SU-DHL-6 (cell line): ENCODE results near the gene FXR1.

Source experiments
- H2AFZ ChIP-seq: fragments of 200-600 bp; sonication (generic); 2 replicates; pipeline ENCODE4 v1.6.1; 2014; ENCODE audit warnings: low read depth, mild to moderate bottlenecking, moderate library complexity, mixed read lengths, antibody characterized with exemption, low read length; ENCODE audit not compliant: severe bottlenecking
- H3F3A ChIP-seq: fragments of 200-600 bp; shearing (Covaris generic); 2 replicates; pipeline ENCODE4 v1.6.0; 2016; ENCODE audit warnings: antibody characterized with exemption, mild to moderate bottlenecking; ENCODE audit not compliant: insufficient read depth
- H3K27ac ChIP-seq: fragments of 200-600 bp; sonication (generic); 2 replicates; pipeline ENCODE4 v1.5.1; 2016; ENCODE audit warnings: low read depth, mild to moderate bottlenecking, low read length, moderate library complexity, mixed read lengths
- H3K27me3 ChIP-seq: fragments of 200-600 bp; sonication (generic), shearing (Covaris generic); 2 replicates; pipeline ENCODE4 v1.6.0; 2014; ENCODE audit warnings: mild to moderate bottlenecking, low read length
- H3K36me3 ChIP-seq: fragments of 200-600 bp; sonication (generic); 2 replicates; pipeline ENCODE4 v1.6.1; 2014; ENCODE audit warnings: mild to moderate bottlenecking, low read length, mixed read lengths
- H3K4me2 ChIP-seq: fragments of 300-600, 200-600 bp; shearing (Covaris generic), sonication (generic); 2 replicates; pipeline ENCODE4 v1.6.0; 2014; ENCODE audit warnings: low read length, low read depth, mild to moderate bottlenecking; ENCODE audit not compliant: poor library complexity, severe bottlenecking
- H3K4me3 ChIP-seq: fragments of 200-600 bp; sonication (generic); 2 replicates; pipeline ENCODE4 v1.5.1; 2014; ENCODE audit warnings: antibody characterized with exemption, low read length, mild to moderate bottlenecking, mixed read lengths; ENCODE audit not compliant: insufficient read depth, poor library complexity, severe bottlenecking
- H3K79me2 ChIP-seq: fragments of 200-600 bp; sonication (generic); 2 replicates; pipeline ENCODE4 v1.6.1; 2014; ENCODE audit warnings: mild to moderate bottlenecking, low read length, moderate library complexity; ENCODE audit not compliant: insufficient read depth
- H3K9ac ChIP-seq: fragments of 200-600 bp; sonication (generic); 2 replicates; pipeline ENCODE4 v1.7.0; 2014; ENCODE audit warnings: mild to moderate bottlenecking, low read length
- H3K9me2 ChIP-seq: fragments of 200-600 bp; sonication (generic); replicated peaks from 2 replicates; pipeline ENCODE4 v1.6.1; 2014; ENCODE audit warnings: low read length; ENCODE audit not compliant: insufficient read depth
- H3K9me3 ChIP-seq: fragments of 200-600 bp; sonication (generic); 2 replicates; pipeline ENCODE4 v1.6.1; 2014; ENCODE audit warnings: low read length, mixed read lengths; ENCODE audit not compliant: insufficient read depth
- H4K20me1 ChIP-seq: fragments of 200-600 bp; sonication (generic); 2 replicates; pipeline ENCODE4 v1.6.1; 2014; ENCODE audit warnings: low read depth, mild to moderate bottlenecking, antibody characterized with exemption, low read length, moderate library complexity, mixed read lengths
- CTCF ChIP-seq: fragments of 200-600 bp; sonication (generic); IDR thresholded peaks from one replicate; pipeline ENCODE4 v1.5.1; 2017; ENCODE audit warnings: antibody characterized with exemption, mild to moderate bottlenecking, low read length, moderate library complexity; ENCODE audit not compliant: insufficient read depth, poor library complexity, severe bottlenecking
- EZH2phosphoT487 ChIP-seq: fragments of 200-600 bp; sonication (generic), shearing (Covaris generic); conservative IDR thresholded peaks from 2 replicates; pipeline ENCODE4 v1.6.1; 2018; ENCODE audit warnings: mild to moderate bottlenecking, antibody characterized with exemption, low read length, moderate library complexity, mixed read lengths

Gene FXR1

GRCh38 chr3:180962530-180962929 is 50.1 kb downstream of the FXR1 start:
- Histone ChIP-seq H3K36me3 (peaks cover 71% of the 10 kb centered on the region), H2AFZ (no peak overlapping the region), H3K79me2 (peaks cover 3% of the 10 kb centered on the region; the same call in 1 of the 2 replicates)

GRCh38 chr3:180970931-180971330 is 58.5 kb downstream of the FXR1 start:
- Histone ChIP-seq H3K9me2 (no peaks in the 10 kb centered on the region), H3K27me3 (no peaks in the 10 kb centered on the region), H3K36me3 (peaks cover 74% of the 10 kb centered on the region), H3K4me3 (no peak overlapping the region), H3K27ac (no peak overlapping the region), H3K9ac (no peak overlapping the region), H3K9me3 (no peaks in the 10 kb centered on the region), H4K20me1 (no peaks in the 10 kb centered on the region), H3K79me2 (no peaks in the 10 kb centered on the region), H3F3A (peaks cover 6% of the 10 kb centered on the region; the same call in 1 of the 2 replicates), H2AFZ (no peak overlapping the region), H3K4me2 (no peak overlapping the region)
- TF ChIP-seq CTCF, result no peak
- no peak for TF ChIP-seq EZH2phosphoT487

More at GRCh38 chr3:180962530-180962929, 50.1 kb downstream of the FXR1 start:
- H3K9ac ChIP-seq, result no peak overlapping the region
- no peak overlapping the region for H3K4me2 ChIP-seq
- no peak overlapping the region for H3K4me3 ChIP-seq
- no peaks in the 10 kb centered on the region for H3K27me3 ChIP-seq
- no peak overlapping the region for H3K27ac ChIP-seq
- H4K20me1 ChIP-seq, result peaks cover 6% of the 10 kb centered on the region; the same call in 1 of the 2 replicates
- TF ChIP-seq EZH2phosphoT487, result no peak
- TF ChIP-seq CTCF, result no peak
- no peaks in the 10 kb centered on the region for H3K9me2 ChIP-seq
- 0 out of 2 replicates have a peak, but pooled peaks cover 16% of the 10 kb centered on the region for H3F3A ChIP-seq
- no peaks in the 10 kb centered on the region for H3K9me3 ChIP-seq

- H3K36me3 ChIP-seq, result peaks cover 70% of the 10 kb centered on the region
Observed at GRCh38 chr3:180973543-180973942, 61.1 kb downstream of the FXR1 start.

More at GRCh38 chr3:180973543-180973942, 61.1 kb downstream of the FXR1 start:
- Histone ChIP-seq H3K27ac (no peak overlapping the region), H3K4me3 (no peak overlapping the region), H3K9me2 (no peaks in the 10 kb centered on the region), H4K20me1 (no peaks in the 10 kb centered on the region), H3K9ac (no peak overlapping the region), H2AFZ (no peak overlapping the region), H3K27me3 (no peaks in the 10 kb centered on the region), H3K4me2 (no peak overlapping the region), H3K9me3 (no peaks in the 10 kb centered on the region), H3F3A (peaks cover 19% of the 10 kb centered on the region; the same call in 1 of the 2 replicates), H3K79me2 (no peaks in the 10 kb centered on the region)
- TF ChIP-seq CTCF (no peak), EZH2phosphoT487 (no peak)
